Fibroblast of the conjunctiva (primary cell): ENCODE measurements around the gene CELF4.

Experiments used
- DNase-seq: peaks from one replicate; pipeline ENCODE4 v3.0.0-alpha.2; 2010; ENCODE audit warnings: low read depth

The CELF4 gene

DNA sequence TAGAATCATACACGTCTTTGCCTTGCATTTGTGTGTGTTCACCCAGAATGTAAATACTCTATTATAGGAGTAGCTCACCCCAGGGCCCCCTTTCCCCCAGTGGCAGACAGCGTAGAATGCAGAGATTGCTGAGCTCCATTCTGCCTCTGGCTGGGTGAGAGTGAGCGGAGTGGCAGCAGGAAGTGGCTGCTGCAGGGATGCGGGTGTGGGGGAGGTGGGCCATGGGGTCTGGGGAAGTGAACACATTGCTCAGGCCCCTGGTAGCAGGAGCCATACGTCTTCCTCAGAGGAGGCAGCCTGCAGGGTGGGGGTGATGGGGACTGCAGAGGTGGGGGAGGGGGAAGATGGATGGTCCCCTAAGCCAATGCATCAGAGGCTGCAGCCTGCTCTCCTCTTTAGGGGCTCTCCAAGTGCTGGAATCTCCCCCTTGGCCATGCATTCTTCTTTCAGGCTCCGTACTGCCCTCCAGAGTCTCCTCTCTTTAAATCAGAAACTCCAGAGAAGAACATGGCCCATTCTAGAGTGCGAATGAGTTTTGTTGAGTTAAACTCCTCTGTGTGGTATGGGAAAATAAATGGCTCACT is 72.2 kb downstream of the CELF4 start:
- no peak for DNase-seq

DNA sequence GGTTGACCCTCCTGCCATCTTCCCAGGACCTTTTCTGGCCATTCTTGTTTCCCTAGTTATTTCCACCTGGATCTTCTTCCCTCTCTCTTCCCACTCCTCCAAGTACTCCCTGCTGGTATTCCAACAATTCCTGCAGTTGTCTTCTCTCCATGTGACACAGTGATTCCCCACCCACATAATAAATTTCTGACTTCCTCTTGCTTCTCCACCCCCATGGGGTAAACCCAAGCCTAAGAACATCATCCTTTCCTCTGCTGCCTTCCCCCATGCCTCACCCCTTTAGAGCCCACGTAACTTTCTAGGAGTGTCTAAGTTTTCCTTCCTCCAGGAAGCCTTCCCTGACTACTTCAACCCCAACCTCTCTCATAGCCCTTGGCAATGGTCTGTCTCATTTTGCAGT is 72.6 kb downstream of the CELF4 start:
- no peak for DNase-seq

DNA sequence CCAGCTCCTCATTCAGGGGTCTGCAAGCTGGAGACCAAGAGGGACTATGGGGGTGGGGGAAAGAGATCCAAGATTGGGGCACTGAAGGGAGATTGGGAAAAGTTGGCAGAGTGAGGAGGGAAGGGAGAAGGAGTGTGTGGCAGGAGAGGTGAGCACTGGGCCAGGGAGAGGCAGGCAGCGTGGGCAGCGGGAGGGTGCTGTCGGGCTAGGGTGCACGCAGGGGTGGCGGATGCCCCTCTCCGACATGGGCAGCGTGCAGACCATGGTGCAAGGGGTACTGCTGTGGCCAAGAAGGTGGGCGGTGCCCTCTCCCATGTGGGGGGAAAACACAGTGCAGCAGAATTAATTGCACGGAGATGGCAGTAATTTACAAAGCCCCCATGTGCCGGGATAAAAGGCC is 74.1 kb downstream of the CELF4 start:
- DNase-seq: no peak

GRCh38 chr18:37489998-37490397 is 75.6 kb downstream of the CELF4 start:
- no peak for DNase-seq

GRCh38 chr18:37489011-37489410 is 76.6 kb downstream of the CELF4 start:
- no peak for DNase-seq

- no peak for DNase-seq
These were observed 78.2 kb downstream of the CELF4 start for GRCh38 chr18:37487400-37487867.

- no peak for DNase-seq
These were observed 78.8 kb downstream of the CELF4 start for GRCh38 chr18:37486848-37487247.

DNA sequence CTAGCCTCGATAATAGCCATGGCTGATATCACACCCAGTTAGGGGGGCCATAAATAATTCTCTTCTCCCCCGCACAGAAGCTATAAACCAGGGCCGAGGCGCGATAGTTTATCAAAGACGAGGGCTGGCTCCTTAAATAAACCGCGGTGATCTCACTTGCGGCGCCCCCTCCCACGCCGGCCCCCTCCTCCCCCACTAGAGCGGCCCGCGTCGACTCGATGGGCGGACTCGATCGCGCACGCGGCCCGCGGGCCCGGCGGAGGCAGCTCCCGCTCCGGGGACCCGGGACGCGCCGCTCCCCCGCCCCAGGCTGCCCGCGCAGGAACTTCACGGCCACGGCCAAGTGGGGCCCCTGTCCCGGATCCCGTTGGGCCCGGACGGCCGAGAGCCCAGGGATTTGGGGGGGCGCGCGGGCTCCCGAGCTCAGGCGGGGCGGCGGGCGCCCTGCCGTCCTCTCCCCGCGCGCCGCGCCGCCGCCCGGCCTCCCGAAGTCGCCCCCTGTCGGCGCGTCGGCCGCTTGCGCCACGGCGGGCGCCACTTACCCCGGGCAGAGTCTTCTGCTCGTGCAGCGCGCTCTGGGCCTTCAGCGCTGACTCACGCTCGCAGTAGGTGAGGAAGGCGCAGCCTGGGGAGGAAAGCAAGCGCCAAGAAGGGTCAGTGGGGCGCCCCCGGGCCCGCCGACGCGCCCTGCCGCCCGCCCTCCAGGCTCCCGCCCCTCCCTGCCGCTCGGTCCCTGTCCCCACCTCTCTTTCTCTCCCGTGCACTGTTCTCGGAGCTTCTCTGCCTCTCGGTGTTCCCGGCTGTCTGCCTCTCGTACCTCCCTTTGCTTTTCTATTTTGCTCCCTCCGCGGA is 80.4 kb downstream of the CELF4 start:
- DNase-seq: no peak

DNA sequence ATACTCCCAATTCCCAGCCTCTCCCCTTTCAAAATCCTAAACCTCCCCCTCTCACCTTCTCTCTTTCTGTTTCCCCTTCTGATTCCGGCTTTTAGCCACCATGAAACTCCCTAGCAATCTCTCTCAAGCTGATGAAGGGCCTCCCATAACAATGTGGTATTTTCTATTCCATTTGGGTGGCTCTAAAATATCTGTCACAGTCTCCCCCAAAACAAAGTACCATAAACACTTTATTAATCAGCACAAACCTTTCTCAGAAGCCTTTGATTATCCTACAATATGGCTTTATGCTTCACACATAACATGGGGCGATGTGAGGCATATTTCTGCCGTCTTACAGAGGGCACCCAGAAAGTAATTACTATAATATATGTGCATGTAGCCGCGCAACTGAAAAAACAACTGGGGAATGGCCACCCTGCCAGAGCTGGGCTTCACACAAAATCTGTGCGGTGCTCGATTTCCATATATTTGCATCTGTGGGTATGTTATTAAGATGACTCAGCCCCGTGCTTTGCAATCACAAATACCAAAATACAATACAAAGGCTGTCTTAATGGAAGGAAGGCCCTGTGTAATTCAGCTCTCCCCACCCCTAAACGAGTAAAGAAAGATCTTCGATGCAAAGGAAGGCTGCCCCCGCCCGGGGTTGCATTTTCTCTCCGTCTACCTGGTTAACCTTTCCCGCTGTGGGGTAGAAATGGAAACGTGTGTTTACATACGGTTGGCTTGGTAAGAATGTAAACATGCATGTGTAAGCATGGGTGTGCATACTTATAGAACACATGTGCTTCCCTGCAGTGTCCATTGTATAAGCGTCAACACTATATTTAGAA is 81.4 kb downstream of the CELF4 start:
- no peak for DNase-seq

- no peak for DNase-seq
These were observed 82.2 kb downstream of the CELF4 start for GRCh38 chr18:37483221-37483971.

DNA sequence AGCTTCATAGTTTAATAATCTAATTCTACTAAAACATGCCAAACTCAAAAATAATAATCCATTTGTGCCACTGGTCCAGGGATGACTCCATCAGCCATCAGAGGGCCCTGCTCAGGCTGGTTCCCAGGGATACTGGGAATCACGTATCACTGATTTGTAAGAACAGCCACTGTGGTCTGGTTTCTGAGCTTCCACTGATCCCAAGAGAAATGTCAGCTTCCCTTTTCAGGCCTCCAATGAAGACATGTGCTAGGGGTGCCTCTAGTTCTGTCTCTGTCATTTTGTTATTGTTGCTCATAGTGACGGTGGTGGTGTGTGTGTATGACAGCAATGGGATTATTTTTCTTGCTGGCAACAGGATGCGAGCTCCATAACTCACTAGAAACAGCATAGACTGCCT is 83.2 kb downstream of the CELF4 start:
- DNase-seq: no peak

GRCh38 chr18:37482002-37482401 is 83.6 kb downstream of the CELF4 start:
- DNase-seq: no peak

GRCh38 chr18:37481491-37481890 is 84.1 kb downstream of the CELF4 start:
- DNase-seq: no peak

DNA sequence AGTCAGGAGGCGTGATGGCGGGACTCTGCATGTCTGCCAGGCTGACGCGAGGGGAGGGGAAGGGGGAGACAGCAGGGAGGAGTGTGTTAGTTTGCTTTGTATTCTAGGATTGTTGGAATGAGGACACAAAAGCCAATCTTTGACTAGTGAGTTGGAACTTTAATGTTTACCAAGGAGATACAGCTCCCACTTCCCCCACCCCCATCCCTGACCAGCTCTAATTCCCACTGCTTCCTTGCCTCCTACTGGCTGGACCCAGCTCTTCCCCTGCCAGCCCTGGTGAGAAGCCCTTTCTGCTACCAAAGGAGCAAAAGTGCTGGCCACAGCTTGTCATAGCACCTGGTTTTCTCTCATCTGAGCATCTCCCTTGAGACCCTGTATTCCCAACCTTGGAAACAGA is 84.5 kb downstream of the CELF4 start:
- no peak for DNase-seq

- DNase-seq: no peak
These were observed 88.8 kb downstream of the CELF4 start for GRCh38 chr18:37476611-37477295.

DNA sequence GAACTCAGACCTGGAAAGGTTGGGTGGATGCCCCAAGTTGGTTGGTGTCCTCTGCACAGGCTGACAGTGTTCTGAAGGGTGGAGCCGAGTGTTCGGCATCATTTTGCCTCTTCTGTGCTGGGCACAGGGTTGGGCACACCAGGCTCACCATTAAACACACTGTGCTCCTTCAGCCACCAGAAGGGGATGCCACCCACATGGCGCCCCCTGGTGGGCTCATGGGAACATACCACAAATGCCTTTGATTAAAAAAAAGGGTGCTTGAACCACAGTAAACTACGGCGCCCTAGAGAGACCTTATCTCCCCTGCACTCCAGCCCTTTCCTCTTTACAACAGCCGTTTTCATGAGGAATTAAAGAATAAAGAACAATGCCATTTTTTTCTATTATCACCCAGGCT is 89.4 kb downstream of the CELF4 start:
- no peak for DNase-seq

DNA sequence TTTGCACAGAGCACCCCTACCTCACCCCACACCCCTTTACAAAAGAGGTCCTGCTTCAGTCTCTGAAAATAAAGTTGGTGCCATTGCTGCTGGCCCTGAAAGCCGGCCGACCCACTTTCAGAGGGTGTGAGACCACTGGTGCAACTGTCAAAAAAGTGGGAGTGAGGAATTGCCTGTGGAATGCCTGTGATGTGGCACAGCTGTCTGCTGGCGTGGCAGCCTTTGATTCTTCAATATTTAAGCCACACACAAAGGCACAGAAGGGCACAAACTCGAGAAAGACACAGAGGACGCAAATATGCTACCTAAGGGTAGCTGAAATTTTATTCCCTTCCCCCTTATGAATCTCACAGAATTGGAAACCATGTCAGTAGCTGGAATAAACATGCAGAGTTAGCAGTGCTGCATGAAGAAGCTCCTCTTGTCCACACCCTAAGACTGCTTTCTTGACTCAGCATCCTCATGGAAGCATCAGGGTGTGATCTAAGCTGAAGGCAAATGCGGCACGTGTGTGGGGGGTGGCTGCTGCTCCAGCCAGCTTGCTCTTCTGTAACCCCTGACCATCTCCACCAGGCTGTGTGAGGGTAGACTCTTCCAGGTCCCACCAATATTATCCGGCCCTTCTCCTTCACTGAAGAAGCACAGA is 92.3 kb downstream of the CELF4 start:
- DNase-seq: no peak

DNA sequence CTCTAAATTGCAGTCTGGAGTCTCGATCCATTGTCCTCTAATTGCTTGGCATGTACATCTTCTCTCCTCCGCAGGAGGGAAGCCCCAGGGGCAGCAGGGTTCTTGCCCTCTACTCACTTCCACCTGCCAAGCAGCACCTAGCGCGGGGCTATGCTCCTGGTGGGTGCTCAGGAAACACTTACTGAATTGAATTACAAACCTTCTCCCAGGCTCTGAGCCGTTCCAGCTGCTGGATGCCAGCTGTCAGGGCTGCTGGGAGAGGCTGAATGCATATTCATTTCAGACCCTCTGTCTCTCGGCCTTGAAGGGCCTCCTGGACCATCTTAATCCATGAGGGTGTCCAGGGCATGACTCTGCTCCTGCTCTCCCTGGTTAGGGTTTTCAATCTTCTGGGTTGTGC is 94.0 kb downstream of the CELF4 start:
- DNase-seq: no peak

DNA sequence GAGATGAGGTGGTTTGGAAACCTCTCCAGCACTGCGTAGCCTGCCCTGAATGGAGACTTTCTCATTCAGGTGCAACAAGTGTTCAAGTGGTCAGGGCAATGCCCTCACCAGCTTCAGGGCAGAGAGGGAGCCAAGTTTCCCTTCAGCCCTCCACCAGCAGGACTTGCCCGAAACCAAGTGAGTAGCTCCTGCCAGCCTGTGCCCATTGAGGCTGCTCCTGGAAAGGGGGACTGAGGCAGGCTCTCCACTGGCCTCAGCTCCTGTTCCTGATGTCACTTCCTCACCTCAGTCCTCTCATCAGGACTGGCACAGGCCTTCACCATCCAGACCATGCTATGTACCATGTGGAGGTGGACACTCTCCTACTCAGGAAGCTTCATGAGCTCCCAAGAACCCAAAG is 94.6 kb downstream of the CELF4 start:
- no peak for DNase-seq

DNA sequence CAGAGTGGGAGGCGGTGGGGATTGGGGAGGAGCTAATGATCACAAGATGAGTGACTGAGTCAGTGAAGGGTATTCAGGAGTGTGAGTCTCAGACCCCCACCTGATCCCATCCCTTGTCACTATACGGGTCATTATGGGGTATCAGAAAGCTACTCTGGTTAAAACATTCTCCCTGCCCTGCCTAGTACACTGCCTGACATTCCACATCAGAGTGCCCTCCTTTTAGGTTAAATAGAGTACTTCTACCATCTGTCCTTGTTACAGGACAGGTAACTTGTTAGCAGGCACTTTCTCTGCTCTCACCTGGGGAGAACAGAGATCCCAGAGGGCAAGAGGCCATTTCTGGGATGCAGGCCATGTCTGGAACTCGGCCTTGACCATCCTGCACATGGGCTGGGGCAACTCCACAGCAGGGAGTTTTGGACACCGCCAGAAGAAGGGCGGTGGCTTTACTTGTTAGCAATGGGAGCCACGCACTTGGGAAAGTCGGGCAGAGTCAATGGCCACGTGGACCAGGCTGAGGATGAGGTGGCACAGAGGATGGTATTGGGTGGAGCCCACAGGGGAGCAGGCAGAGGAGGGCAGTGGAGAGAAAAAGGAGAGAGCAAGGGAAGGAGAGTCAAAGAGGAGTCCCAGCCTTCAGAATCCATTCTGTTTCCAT is 98.5 kb downstream of the CELF4 start:
- no peak for DNase-seq
